Measurements from ENCODE around the gene POP5.

The POP5 gene

DNA sequence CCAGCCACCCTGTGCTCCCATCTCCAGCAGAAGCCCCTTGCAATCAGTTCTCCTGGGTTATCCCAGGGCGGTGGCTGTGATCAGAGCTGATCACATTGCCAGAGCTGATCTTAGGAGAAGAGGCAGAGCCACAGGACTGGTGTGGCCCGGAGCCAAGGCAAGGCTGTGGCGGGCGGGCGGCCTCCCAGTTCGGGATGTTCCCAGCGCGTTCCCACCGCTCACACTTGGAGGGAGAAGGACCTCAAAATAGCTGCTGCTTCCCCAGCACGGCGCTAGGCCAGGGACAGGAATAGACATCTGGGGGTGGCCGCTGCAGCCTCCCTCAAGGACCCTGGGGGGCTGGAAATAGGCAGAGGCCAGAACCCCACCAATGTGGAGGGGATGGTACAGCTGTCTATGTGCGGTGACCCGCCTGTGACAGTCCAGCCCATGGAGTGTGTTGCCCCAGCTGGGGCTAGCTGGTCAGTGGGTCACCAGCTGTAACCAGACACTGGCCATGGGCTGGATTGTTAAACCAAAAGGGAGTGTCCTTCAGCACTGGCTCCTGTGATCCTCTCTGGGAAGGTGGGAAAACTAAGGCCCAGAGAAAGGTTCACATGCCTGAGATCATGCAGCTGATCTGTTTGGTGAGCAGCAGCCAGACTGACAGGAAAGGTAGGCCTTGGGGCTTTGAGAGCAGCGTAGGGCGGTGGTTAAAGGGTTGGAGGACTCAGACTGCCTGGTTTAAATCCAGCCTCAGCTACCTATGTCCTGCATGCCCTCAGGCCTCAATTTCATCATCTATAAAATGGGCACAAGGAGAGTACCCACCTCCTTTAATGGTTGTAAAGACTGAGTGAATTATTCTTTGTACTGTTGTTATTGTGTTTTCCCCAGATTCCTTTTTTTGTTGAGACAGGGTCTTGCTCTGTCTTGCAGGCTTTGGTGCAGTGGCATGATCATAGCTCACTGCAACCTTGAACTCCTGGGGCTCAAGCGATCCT is 8.0 kb upstream of the POP5 start:
- no peak for ATAC-seq
- TF ChIP-seq OSR1 (CRISPR knock-in tag; IDR thresholded peaks at IDR 0.05): no peak
- TF ChIP-seq, protein P1, sequence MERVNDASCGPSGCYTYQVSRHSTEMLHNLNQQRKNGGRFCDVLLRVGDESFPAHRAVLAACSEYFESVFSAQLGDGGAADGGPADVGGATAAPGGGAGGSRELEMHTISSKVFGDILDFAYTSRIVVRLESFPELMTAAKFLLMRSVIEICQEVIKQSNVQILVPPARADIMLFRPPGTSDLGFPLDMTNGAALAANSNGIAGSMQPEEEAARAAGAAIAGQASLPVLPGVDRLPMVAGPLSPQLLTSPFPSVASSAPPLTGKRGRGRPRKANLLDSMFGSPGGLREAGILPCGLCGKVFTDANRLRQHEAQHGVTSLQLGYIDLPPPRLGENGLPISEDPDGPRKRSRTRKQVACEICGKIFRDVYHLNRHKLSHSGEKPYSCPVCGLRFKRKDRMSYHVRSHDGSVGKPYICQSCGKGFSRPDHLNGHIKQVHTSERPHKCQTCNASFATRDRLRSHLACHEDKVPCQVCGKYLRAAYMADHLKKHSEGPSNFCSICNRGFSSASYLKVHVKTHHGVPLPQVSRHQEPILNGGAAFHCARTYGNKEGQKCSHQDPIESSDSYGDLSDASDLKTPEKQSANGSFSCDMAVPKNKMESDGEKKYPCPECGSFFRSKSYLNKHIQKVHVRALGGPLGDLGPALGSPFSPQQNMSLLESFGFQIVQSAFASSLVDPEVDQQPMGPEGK (CRISPR knock-in tag; IDR thresholded peaks at IDR 0.05; ENCODE audit: borderline replicate concordance): no peak
- TF ChIP-seq ZFP30 (CRISPR knock-in tag; IDR thresholded peaks at IDR 0.05): no peak
- TF ChIP-seq RARB (CRISPR knock-in tag; IDR thresholded peaks at IDR 0.05): no peak
- TF ChIP-seq, protein P2, sequence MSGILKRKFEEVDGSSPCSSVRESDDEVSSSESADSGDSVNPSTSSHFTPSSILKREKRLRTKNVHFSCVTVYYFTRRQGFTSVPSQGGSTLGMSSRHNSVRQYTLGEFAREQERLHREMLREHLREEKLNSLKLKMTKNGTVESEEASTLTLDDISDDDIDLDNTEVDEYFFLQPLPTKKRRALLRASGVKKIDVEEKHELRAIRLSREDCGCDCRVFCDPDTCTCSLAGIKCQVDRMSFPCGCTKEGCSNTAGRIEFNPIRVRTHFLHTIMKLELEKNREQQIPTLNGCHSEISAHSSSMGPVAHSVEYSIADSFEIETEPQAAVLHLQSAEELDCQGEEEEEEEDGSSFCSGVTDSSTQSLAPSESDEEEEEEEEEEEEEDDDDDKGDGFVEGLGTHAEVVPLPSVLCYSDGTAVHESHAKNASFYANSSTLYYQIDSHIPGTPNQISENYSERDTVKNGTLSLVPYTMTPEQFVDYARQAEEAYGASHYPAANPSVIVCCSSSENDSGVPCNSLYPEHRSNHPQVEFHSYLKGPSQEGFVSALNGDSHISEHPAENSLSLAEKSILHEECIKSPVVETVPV (CRISPR knock-in tag; IDR thresholded peaks at IDR 0.05): no peak
- TF ChIP-seq ISL1 (CRISPR knock-in tag; IDR thresholded peaks at IDR 0.05): no peak
- TF ChIP-seq CSDC2 (CRISPR knock-in tag; IDR thresholded peaks at IDR 0.05): no peak
- TF ChIP-seq GLIS3 (CRISPR knock-in tag; IDR thresholded peaks at IDR 0.05): no peak
- no peak for TF ChIP-seq TOX (CRISPR knock-in tag; IDR thresholded peaks at IDR 0.05; ENCODE audit: borderline replicate concordance)
- no peak for TF ChIP-seq BACH2 (CRISPR knock-in tag; IDR thresholded peaks at IDR 0.05; ENCODE audit: borderline replicate concordance)

DNA sequence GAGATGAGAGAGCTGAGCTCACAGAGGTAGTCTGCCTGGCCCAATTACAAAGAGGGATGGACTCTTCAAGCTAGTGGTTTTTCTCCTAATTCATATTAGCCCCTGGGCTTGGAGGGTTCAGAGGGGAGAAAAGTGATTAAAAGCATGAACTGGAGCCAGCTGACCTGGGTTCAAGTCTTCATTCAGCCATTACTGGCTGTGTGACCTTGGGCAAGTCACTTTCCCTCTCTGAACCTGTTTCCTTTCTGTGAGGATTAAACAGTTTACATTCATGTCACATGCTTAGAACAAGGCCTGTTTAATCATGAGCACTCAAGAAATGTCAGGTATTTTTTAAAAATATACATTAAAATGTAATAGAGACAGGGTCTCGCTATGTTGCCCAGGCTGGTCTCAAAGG is 7.2 kb upstream of the POP5 start:
- TF ChIP-seq OSR1 (CRISPR knock-in tag; IDR thresholded peaks at IDR 0.05): no peak
- no peak for TF ChIP-seq ZNF70 (CRISPR knock-in tag; IDR thresholded peaks at IDR 0.05)
- TF ChIP-seq CSDC2 (CRISPR knock-in tag; IDR thresholded peaks at IDR 0.05): no peak
- ATAC-seq: no peak

DNA sequence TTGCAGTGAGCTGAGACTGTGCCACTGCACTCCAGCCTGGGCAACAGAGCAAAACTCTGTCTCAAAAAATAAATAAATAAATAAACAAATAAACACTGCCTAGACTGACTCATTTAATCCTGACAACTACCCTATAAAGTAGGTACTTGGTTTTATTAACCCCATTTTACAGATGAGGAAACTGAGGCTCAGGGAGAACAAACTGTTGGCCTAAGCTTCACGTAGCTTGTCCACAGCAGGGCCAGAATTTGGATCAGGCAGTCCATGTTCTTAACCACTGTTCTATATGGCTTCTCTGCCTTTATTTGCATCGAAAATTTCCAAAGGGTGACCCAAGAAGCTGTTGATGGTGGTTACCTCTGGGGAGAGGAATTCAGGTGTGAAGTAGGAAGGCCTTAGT is 5.7 kb upstream of the POP5 start:
- TF ChIP-seq GLIS3 (CRISPR knock-in tag; IDR thresholded peaks at IDR 0.05) (no peak), ISL1 (CRISPR knock-in tag; IDR thresholded peaks at IDR 0.05) (no peak), ZNF565 (CRISPR knock-in tag; conservative IDR thresholded peaks at IDR 0.05; ENCODE audit: low read depth) (no peak), ZC3H10 (CRISPR knock-in tag; IDR thresholded peaks at IDR 0.05) (no peak), PPARA (CRISPR knock-in tag; IDR thresholded peaks at IDR 0.05; ENCODE audit: borderline replicate concordance) (no peak), ZFP30 (CRISPR knock-in tag; IDR thresholded peaks at IDR 0.05) (no peak), SNAI2 (CRISPR knock-in tag; IDR thresholded peaks at IDR 0.05) (no peak), ESRRG (CRISPR knock-in tag; IDR thresholded peaks at IDR 0.05) (no peak), ZNF8 (CRISPR knock-in tag; IDR thresholded peaks at IDR 0.05) (no peak), ZFP3 (CRISPR knock-in tag; IDR thresholded peaks at IDR 0.05) (no peak), TCF4 (CRISPR knock-in tag; IDR thresholded peaks at IDR 0.05; ENCODE audit: borderline replicate concordance) (no peak), RARB (CRISPR knock-in tag; IDR thresholded peaks at IDR 0.05) (no peak), TOX (CRISPR knock-in tag; IDR thresholded peaks at IDR 0.05; ENCODE audit: borderline replicate concordance) (no peak)
- TF ChIP-seq, protein P2 (CRISPR knock-in tag; IDR thresholded peaks at IDR 0.05): no peak
- TF ChIP-seq, protein P3, sequence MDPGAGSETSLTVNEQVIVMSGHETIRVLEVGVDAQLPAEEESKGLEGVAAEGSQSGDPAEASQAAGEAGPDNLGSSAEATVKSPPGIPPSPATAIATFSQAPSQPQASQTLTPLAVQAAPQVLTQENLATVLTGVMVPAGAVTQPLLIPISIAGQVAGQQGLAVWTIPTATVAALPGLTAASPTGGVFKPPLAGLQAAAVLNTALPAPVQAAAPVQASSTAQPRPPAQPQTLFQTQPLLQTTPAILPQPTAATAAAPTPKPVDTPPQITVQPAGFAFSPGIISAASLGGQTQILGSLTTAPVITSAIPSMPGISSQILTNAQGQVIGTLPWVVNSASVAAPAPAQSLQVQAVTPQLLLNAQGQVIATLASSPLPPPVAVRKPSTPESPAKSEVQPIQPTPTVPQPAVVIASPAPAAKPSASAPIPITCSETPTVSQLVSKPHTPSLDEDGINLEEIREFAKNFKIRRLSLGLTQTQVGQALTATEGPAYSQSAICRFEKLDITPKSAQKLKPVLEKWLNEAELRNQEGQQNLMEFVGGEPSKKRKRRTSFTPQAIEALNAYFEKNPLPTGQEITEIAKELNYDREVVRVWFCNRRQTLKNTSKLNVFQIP (CRISPR knock-in tag; IDR thresholded peaks at IDR 0.05; ENCODE audit: borderline replicate concordance, low read depth): no peak
- TF ChIP-seq, protein P4, sequence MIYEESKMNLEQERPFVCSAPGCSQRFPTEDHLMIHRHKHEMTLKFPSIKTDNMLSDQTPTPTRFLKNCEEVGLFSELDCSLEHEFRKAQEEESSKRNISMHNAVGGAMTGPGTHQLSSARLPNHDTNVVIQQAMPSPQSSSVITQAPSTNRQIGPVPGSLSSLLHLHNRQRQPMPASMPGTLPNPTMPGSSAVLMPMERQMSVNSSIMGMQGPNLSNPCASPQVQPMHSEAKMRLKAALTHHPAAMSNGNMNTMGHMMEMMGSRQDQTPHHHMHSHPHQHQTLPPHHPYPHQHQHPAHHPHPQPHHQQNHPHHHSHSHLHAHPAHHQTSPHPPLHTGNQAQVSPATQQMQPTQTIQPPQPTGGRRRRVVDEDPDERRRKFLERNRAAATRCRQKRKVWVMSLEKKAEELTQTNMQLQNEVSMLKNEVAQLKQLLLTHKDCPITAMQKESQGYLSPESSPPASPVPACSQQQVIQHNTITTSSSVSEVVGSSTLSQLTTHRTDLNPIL (CRISPR knock-in tag; IDR thresholded peaks at IDR 0.05; ENCODE audit: low read depth): no peak
- no peak for ATAC-seq
